ENCODE data around the gene TBCE.

The TBCE gene

GRCh38 chr1:235470741-235471439 lies 103.7 kb downstream of the TBCE start:
- DNase-seq (ENCODE audit: low spot score), result no peak
- in situ Hi-C loops (cut with MboI; ENCODE audit: low pct_unique_long_range_greater_than_20kb, low sequenced_read_pairs, unreplicated experiment), result no loop called here
- no peak for TF ChIP-seq CTCF (IDR thresholded peaks at IDR 0.05; ENCODE audit: extremely low read depth, insufficient read depth, missing control alignments)

DNA sequence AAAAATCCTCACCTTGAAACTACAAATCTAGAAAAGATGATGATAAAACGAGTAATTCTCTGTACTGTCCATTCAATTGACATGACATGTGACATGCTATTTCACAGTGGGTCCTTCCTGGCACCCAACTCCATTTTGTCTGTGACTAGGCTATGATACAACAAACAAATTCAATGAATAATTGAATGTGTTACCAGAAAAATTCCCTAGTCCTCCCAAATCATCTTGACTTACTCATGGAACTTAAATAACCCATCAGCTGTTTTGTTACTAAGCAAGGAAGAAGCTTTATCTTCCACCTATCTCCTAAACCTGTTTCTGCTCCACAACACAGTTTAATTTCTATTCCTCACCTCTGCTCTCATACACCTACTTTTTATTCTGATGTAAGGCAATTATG lies 106.6 kb downstream of the TBCE start:
- in situ Hi-C loops (cut with MboI; ENCODE audit: low pct_unique_long_range_greater_than_20kb, low sequenced_read_pairs, unreplicated experiment), result no loop called here
- no peak for DNase-seq (ENCODE audit: low spot score)
- TF ChIP-seq CTCF (IDR thresholded peaks at IDR 0.05; ENCODE audit: extremely low read depth, insufficient read depth, missing control alignments), result no peak

DNA sequence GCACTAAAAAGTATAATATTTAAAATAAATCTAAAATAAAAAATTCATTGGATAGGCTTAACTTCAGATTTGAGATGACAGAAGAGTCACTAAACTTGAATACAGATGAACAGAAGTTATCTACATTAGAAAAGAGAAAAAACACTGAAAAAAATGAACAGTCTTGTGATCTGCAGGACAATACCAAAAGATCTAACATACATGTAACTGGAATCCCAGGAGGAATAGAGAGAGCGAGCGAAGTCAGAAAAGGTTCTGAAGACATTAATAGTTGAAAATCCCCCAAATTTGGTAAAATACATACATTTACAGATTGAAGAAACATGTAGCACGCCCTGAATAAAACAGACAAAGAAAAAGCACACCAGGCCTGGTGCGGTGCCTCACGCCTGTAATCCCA lies 115.9 kb downstream of the TBCE start:
- no peak for DNase-seq (ENCODE audit: low spot score)
- in situ Hi-C loops (cut with MboI; ENCODE audit: low pct_unique_long_range_greater_than_20kb, low sequenced_read_pairs, unreplicated experiment), result no loop called here
- no peak for TF ChIP-seq CTCF (IDR thresholded peaks at IDR 0.05; ENCODE audit: extremely low read depth, insufficient read depth, missing control alignments)

- no peak for TF ChIP-seq CTCF (IDR thresholded peaks at IDR 0.05; ENCODE audit: extremely low read depth, insufficient read depth, missing control alignments)
- no peak for DNase-seq (ENCODE audit: low spot score)
- in situ Hi-C loops (cut with MboI; ENCODE audit: low pct_unique_long_range_greater_than_20kb, low sequenced_read_pairs, unreplicated experiment), result no loop called here
Measured at GRCh38 chr1:235485558-235485957, 118.3 kb downstream of the TBCE start.

- no peak for TF ChIP-seq CTCF (IDR thresholded peaks at IDR 0.05; ENCODE audit: extremely low read depth, insufficient read depth, missing control alignments)
- in situ Hi-C loops (cut with MboI; ENCODE audit: low pct_unique_long_range_greater_than_20kb, low sequenced_read_pairs, unreplicated experiment), result no loop called here
- no peak for DNase-seq (ENCODE audit: low spot score)
Measured at GRCh38 chr1:235486321-235486720, 119.1 kb downstream of the TBCE start.

GRCh38 chr1:235491644-235492043 lies 124.4 kb downstream of the TBCE start:
- DNase-seq (ENCODE audit: low spot score), result no peak
- no peak for TF ChIP-seq CTCF (IDR thresholded peaks at IDR 0.05; ENCODE audit: extremely low read depth, insufficient read depth, missing control alignments)
- in situ Hi-C loops (cut with MboI; ENCODE audit: low pct_unique_long_range_greater_than_20kb, low sequenced_read_pairs, unreplicated experiment), result no loop called here

Data from GM13977 (cell line).